Stimulated activated CD8-positive, alpha-beta memory T cell treated with anti-CD3 and anti-CD28 coated beads, Interleukin-4, amount 100 ng/mL, for 1 hour (primary cell): ENCODE data around the gene SPATA6L.

ENCODE experiments used
- DNase-seq, 2 donors: peaks; one replicate each; pipeline ENCODE4 v3.0.0-alpha.2; 2020; ENCODE audit warnings: low read depth in 2 of 2, low spot score in 1 of 2

The SPATA6L gene

GRCh38 chr9:4666042-4666699 is at the start of gene SPATA6L:
TSS of gene SPATA6L (minus strand) at chr9:4666480. CDS start at chr9:4666250, 230 bp downstream.
- DNase-seq = peak in 1 of 2 donors; percentile 20

DNA sequence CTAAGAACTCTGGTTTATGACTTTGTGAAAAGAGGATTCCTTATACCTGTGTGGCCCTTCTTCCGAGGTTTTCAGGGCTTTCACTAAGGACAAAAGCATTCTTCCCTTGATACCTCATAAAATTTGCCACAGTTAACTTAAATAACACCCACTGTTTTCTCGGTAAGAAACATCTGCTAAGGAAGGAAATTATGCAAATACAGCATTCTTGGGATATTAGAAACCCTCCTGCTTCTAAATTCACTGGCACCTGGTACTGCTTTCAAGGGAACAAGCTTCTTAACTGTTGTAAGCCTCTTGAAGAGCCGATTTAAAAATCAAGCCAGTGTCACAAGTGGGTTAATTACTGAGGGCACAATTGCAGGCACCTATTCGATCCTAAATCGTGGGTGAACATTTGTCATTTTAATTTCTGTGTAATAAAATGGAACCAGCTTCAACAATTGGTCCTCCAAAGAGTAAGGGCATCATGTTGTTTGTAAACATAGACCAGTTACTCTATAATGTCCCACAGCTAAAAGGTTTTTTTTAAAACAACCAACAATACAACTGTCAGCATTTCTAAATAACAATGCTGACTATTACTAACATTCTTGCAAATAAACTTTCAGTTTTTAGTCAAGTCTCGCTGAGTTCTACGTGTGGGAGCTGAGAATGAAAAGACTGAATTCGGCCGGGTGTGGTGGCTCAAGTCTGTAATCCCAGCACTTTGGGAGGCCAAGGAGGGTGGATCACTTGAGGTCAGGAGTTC is 48.2 kb upstream of the SPATA6L start:
- no peak for DNase-seq

DNA sequence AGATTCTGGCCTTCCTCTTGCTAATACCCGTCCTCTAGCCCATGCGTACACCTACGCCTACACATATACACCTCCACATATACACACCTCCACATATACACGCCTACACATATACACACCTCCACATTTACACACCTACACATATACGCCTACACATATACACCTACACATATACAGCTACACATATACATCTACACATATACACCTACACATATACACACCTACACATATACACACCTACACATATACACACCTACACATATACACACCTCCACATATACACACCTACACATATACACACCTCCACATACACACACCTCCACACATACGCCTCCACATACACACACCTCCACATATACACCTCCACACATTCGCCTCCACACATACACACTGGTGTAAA is 47.6 kb upstream of the SPATA6L start:
- DNase-seq = no peak

- no peak for DNase-seq
These were observed 43.1 kb upstream of the SPATA6L start for GRCh38 chr9:4709380-4709779.

- DNase-seq = no peak
These were observed 40.8 kb upstream of the SPATA6L start for GRCh38 chr9:4706971-4707622.

DNA sequence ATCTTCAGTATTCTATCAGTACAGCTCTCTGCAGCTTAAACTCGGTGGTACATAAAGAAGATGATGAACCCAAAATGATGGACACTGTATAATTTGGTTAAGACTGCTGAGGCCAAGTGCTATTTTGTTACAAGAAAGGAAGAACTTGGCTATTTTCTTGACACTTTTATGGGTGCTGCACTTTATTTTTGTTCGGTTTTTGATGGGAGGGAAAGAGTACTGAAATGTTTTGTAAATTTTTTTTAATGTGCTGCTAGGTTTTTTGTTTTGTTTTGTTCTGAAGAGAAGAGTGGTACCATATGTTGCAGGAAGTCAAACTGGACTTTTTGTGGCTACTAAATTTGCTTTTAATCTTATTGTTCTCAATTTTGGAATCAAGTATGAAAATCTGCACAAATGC is 39.7 kb upstream of the SPATA6L start:
- DNase-seq = no peak

GRCh38 chr9:4704129-4704528 is 37.8 kb upstream of the SPATA6L start:
- no peak for DNase-seq

DNA sequence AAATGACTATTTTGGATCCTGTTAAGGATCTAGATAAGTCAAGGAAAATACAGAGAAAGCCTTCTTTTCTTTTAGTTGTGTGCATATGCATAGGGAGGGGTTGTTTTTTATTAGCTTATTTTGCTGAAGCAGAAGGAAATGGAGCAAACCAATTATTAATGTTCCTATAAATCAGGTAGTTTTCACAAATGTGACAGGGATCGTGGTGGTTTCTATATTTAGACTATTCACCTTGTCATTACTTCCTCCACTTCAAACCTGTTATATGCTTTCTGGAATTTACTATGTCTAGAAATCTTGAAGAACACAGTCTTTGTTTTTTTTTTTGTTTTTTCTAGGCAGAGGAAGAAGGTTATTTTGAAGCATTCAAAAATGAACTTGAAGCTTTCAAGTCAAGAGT is 35.2 kb upstream of the SPATA6L start:
- no peak for DNase-seq

DNA sequence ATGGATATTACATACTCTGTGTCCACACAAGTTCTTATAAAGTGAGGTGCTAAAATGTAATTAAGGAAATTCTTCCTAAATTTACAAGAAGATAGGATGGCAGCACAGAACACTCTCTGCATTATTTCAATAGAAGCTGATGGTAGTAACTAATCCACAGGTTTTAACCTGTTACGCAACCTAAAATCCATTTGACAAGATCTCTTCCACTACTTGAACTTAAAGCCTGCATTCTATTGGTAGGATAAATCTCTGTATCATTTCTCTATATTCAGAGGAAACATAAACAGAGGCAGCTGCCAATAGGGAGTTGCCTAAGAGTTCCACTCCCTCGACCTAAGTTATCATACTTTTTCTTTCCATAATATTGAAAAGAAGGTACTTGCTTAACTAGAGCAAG is 34.7 kb upstream of the SPATA6L start:
- no peak for DNase-seq

GRCh38 chr9:4700091-4700490 is 33.8 kb upstream of the SPATA6L start:
- DNase-seq = no peak

- DNase-seq = no peak
These were observed 25.5 kb upstream of the SPATA6L start for GRCh38 chr9:4691795-4692194.

- no peak for DNase-seq
These were observed 23.9 kb upstream of the SPATA6L start for GRCh38 chr9:4690144-4690543.

DNA sequence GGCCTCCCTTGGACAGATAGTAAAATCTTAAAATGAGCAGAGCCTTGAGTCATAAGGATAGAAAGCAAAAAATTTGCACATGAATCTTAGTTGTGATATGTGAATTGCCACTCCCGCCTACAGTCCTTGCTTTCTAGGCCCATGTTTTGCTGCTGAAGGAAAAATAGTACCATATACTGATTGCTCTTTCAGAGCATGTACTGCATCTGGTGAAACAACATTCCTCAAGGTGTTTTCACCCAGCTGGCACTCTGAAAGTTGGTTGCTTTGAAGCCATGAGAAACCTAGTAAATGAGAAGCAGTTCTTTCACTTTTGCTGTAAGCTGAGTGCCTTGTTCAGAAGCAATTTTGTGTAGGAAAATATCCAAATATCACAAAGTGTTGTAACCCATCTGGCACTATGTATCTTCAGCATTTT is 23.4 kb upstream of the SPATA6L start:
- DNase-seq = no peak

DNA sequence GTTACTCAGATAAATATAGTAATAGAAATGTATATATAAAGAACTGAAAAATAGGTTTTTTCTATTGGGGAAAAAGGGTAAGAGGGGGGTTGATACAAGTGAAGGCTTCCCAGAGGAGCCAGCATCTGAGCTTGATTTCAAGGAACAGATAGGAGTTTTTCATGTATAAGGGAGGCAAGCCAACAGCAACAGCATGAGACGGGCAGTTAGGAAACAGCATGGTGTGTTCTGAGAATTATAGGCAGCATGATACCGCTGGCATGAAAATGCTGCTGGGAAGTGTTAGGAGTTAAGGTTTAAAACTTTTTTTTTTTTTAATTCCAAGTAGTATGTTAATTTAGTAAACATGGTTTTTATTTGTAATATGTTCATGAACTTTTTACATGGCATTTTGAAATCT is 22.7 kb upstream of the SPATA6L start:
- no peak for DNase-seq

GRCh38 chr9:4686584-4686983 is 20.3 kb upstream of the SPATA6L start:
- DNase-seq = no peak

GRCh38 chr9:4686112-4686511 is 19.8 kb upstream of the SPATA6L start:
- no peak for DNase-seq

GRCh38 chr9:4684820-4685219 is 18.5 kb upstream of the SPATA6L start:
- no peak for DNase-seq

DNA sequence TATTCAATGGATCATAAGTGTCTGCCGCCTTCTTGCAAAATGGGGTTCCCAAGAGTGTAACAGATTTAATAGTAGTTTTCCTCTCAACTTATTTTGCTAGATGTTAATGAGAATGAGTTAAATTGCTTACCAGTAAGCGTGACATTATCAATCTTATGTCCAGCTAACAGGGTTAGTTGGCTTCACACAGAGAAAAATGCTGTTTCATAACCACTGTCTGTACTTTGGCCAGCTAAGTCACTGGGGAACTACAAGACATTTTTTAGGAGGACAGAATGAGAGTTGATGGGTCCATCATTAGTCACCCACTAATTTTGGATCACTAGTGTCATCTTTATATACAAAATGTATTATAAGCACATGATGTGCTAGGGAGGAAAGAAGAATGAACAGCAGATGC is 14.5 kb upstream of the SPATA6L start:
- DNase-seq = no peak

GRCh38 chr9:4680173-4680525 is 13.9 kb upstream of the SPATA6L start:
- no peak for DNase-seq

GRCh38 chr9:4679268-4680172 is 13.2 kb upstream of the SPATA6L start, which contains the start of gene CDC37L1:
TSS of gene CDC37L1 (plus strand) at chr9:4679569. CDS start at chr9:4679768, 199 bp downstream.
- peak; percentile 99 to 100 for DNase-seq

DNA sequence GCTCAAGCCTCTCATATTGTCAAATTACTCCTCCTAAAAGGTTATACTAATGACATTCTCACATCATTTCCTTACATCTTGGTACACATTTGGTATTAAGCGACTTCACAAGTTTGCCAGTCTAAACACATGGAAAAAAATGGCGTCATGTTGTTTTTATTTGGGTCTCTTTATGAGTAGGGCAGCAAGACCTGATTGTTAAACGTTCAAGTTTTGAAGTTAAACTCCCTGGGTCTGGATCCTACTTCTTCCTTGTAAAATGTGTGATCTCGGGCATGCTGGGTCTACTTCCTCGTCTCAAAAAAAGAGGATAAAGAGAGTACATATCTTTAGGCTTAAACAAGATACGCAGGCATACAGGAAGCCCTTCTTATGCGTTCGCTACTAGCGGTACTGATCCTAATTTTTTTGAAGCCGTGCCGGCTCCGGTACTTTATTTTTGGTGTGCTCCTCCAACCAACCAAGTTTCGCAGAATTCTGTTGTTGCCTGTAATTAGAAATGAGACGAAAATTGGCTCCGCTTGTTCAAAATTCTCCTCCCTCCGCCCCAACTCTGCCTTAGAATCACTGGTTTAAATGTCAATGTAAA is 12.5 kb upstream of the SPATA6L start:
- DNase-seq = no peak
